Esophagus squamous epithelium (tissue), 4 donors: Measurements from ENCODE around the gene ATP5F1D.

Experiments used
- POLR2A ChIP-seq, 4 donors: fragments of 450-650 bp; IDR thresholded peaks; one replicate each; pipeline ENCODE4 v1.6.1; 2017; ENCODE audit warnings: antibody characterized with exemption in 4 of 4, mild to moderate bottlenecking in 4 of 4, moderate library complexity in 3 of 4
- TF ChIP-seq, protein P1 (sequence below), 6 experiments: fragments of 450-650 bp in 4 of 6; fragments of 200-600 bp in 2 of 6; sonication (generic) in 2 of 6; IDR thresholded peaks; one replicate each; pipeline ENCODE4 v1.5.1; 2016 to 2019; ENCODE audit warnings: antibody characterized with exemption in 6 of 6, mild to moderate bottlenecking in 4 of 6, moderate library complexity in 4 of 6

DNA sequence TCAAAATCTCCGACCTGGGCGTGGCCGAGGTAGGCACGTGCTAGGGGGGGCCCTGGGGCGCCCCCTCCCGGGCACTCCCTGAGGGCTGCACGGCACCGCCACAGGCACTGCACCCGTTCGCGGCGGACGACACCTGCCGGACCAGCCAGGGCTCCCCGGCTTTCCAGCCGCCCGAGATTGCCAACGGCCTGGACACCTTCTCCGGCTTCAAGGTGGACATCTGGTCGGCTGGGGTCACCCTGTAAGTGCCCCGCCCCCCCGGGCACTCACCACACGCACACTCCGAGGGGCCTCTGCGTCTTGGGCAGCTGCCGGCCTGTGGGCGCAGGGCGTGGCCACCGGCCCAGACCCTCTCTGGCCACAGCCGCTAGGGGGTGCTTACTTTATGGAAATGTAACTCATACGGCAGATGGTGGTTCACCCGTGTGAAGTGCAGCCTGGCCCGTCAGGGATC, 21.0 kb upstream of the ATP5F1D start:
- TF ChIP-seq, protein P1, sequence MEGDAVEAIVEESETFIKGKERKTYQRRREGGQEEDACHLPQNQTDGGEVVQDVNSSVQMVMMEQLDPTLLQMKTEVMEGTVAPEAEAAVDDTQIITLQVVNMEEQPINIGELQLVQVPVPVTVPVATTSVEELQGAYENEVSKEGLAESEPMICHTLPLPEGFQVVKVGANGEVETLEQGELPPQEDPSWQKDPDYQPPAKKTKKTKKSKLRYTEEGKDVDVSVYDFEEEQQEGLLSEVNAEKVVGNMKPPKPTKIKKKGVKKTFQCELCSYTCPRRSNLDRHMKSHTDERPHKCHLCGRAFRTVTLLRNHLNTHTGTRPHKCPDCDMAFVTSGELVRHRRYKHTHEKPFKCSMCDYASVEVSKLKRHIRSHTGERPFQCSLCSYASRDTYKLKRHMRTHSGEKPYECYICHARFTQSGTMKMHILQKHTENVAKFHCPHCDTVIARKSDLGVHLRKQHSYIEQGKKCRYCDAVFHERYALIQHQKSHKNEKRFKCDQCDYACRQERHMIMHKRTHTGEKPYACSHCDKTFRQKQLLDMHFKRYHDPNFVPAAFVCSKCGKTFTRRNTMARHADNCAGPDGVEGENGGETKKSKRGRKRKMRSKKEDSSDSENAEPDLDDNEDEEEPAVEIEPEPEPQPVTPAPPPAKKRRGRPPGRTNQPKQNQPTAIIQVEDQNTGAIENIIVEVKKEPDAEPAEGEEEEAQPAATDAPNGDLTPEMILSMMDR (IDR thresholded peaks at IDR 0.05): no peak
- TF ChIP-seq POLR2A (IDR thresholded peaks at IDR 0.05): no peak
